ENCODE results near the gene DNHD1. TPM values are rescaled to one million over a fixed set of nuclear protein-coding genes. Genes with fewer than 3 reads are reported as not detected.

Gene DNHD1
- total and polyA plus RNA-seq, 9 of the 15 experiments (the other 6 are each of a cell fraction or from before 2014, with no cell fraction given): 0.82 to 9.7 (median 3.8) TPM

- TF ChIP-seq MED1 (CRISPR knock-in tag; IDR thresholded peaks at IDR 0.05; ENCODE audit: borderline replicate concordance) (no peak), CHD1 (IDR thresholded peaks at IDR 0.05; ENCODE audit: low read length) (no peak), CBX5 (IDR thresholded peaks at IDR 0.05; ENCODE audit: borderline replicate concordance, low read depth) (no peak), ILF3 (IDR thresholded peaks at IDR 0.05; ENCODE audit: borderline replicate concordance) (no peak), PHB (CRISPR knock-in tag; IDR thresholded peaks at IDR 0.05) (no peak), MAFK (IDR thresholded peaks at IDR 0.05; ENCODE audit: low read length) (no peak), ATF1 (CRISPR knock-in tag; IDR thresholded peaks at IDR 0.05) (no peak), ATF1 (tag; IDR thresholded peaks at IDR 0.05) (no peak), CHD2 (IDR thresholded peaks at IDR 0.05; ENCODE audit: low read depth, low read length) (no peak), CXXC5 (CRISPR knock-in tag; IDR thresholded peaks at IDR 0.05) (no peak), LARP7 (IDR thresholded peaks at IDR 0.05) (no peak), PCBP1 (IDR thresholded peaks at IDR 0.05; ENCODE audit: low read depth, low read length, poor library complexity, severe bottlenecking) (no peak), TEAD1 (CRISPR knock-in tag; IDR thresholded peaks at IDR 0.05) (no peak), HNRNPL (IDR thresholded peaks at IDR 0.05; ENCODE audit: low read depth, low read length) (no peak), SUPT5H (IDR thresholded peaks at IDR 0.05) (peak; percentile 62)
- TF ChIP-seq, protein P1, sequence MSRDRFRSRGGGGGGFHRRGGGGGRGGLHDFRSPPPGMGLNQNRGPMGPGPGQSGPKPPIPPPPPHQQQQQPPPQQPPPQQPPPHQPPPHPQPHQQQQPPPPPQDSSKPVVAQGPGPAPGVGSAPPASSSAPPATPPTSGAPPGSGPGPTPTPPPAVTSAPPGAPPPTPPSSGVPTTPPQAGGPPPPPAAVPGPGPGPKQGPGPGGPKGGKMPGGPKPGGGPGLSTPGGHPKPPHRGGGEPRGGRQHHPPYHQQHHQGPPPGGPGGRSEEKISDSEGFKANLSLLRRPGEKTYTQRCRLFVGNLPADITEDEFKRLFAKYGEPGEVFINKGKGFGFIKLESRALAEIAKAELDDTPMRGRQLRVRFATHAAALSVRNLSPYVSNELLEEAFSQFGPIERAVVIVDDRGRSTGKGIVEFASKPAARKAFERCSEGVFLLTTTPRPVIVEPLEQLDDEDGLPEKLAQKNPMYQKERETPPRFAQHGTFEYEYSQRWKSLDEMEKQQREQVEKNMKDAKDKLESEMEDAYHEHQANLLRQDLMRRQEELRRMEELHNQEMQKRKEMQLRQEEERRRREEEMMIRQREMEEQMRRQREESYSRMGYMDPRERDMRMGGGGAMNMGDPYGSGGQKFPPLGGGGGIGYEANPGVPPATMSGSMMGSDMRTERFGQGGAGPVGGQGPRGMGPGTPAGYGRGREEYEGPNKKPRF (IDR thresholded peaks at IDR 0.05; ENCODE audit: low read depth, low read length): no peak
- TF ChIP-seq, protein P2, sequence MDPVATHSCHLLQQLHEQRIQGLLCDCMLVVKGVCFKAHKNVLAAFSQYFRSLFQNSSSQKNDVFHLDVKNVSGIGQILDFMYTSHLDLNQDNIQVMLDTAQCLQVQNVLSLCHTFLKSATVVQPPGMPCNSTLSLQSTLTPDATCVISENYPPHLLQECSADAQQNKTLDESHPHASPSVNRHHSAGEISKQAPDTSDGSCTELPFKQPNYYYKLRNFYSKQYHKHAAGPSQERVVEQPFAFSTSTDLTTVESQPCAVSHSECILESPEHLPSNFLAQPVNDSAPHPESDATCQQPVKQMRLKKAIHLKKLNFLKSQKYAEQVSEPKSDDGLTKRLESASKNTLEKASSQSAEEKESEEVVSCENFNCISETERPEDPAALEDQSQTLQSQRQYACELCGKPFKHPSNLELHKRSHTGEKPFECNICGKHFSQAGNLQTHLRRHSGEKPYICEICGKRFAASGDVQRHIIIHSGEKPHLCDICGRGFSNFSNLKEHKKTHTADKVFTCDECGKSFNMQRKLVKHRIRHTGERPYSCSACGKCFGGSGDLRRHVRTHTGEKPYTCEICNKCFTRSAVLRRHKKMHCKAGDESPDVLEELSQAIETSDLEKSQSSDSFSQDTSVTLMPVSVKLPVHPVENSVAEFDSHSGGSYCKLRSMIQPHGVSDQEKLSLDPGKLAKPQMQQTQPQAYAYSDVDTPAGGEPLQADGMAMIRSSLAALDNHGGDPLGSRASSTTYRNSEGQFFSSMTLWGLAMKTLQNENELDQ (CRISPR knock-in tag; IDR thresholded peaks at IDR 0.05; ENCODE audit: borderline replicate concordance): no peak
- TF ChIP-seq, protein P3, sequence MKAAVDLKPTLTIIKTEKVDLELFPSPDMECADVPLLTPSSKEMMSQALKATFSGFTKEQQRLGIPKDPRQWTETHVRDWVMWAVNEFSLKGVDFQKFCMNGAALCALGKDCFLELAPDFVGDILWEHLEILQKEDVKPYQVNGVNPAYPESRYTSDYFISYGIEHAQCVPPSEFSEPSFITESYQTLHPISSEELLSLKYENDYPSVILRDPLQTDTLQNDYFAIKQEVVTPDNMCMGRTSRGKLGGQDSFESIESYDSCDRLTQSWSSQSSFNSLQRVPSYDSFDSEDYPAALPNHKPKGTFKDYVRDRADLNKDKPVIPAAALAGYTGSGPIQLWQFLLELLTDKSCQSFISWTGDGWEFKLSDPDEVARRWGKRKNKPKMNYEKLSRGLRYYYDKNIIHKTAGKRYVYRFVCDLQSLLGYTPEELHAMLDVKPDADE (conservative IDR thresholded peaks at IDR 0.05; ENCODE audit: control insufficient read depth, low read depth, low read length): no peak
Measured at GRCh38 chr11:6468712-6469495, 28.2 kb upstream of the DNHD1 start (continued).
